Right cardiac atrium (tissue), 5 donors: ENCODE measurements around the gene TMEM14A. TPM values are rescaled to one million over a fixed set of nuclear protein-coding genes. Genes with fewer than 3 reads are reported as not detected.

Experiments used
- ATAC-seq, 2 donors: fragments of 200-7000 bp; cut with Tn5 transposase; one replicate each; pipeline versions ENCODE4 v1.8.0 to v1.9.1; 2020; ENCODE audit warnings: moderate library complexity in 2 of 2, mild to moderate bottlenecking in 1 of 2
- DNase-seq, 3 donors: peaks; one replicate each; pipeline ENCODE4 v3.0.0-alpha.2; 2020
- H3K27ac ChIP-seq: one replicate; pipeline ENCODE4 v1.5.1; 2013; ENCODE audit warnings: mild to moderate bottlenecking, low read length, control low read depth, moderate library complexity
- H3K27me3 ChIP-seq: one replicate; pipeline ENCODE4 v1.6.1; 2013; ENCODE audit not compliant: control insufficient read depth, insufficient read depth
- H3K4me1 ChIP-seq: one replicate; pipeline ENCODE4 v1.6.1; 2013; ENCODE audit warnings: low read length; ENCODE audit not compliant: control insufficient read depth, insufficient read depth
- H3K4me3 ChIP-seq: one replicate; pipeline ENCODE4 v1.5.1; 2013; ENCODE audit warnings: low read length, control low read depth
- H3K9me3 ChIP-seq: one replicate; pipeline ENCODE4 v1.6.1; 2013; ENCODE audit warnings: low read length; ENCODE audit not compliant: control insufficient read depth
- WGBS: extraction: QIAGEN DNeasy Blood & Tissue Kit; methylation state at CpG from one replicate; pipeline ENCODE4 v1.1.7; 2013; 5-methylcytosine and 5-hydroxymethylcytosine counted together
- intact Hi-C, 4 donors: fragments of 100-400 bp; cut with DNase I; formaldehyde crosslinking; loops; one replicate each; pipeline versions ENCODE4 v1.11.0 to v1.14.0; 2022 to 2023
- polyA plus RNA-seq: library from polyadenylated mRNA; stranded (reverse); fragments of 200-250 nt; gene quantifications from one replicate; pipeline ENCODE4 v1.2.3, GENCODE V29; 2013
- total RNA-seq, 4 donors: library from RNA; stranded (reverse); fragmentation: NEBNext Ultra II Directional; extraction: Animal tissue kit (Norgen Biotek cat#: 25700); gene quantifications; one replicate each; pipeline ENCODE4 v1.2.1, GENCODE V29; 2021
- donor health status: healthy with polysubstance abuse.
- donor health status: DM: no; HTN: yes; CAD: no.
- donor health status: DM: no; HTN: no; CAD: no.
- donor health status: DM: no; HTN: yes; CAD: no; lungs with severe emphysema.
- donor health status: DM: yes; HTN: yes; CAD: no.

The TMEM14A gene
- total and polyA plus RNA-seq, 5 donors = 8.7 to 19.5 (median 15.2) TPM

GRCh38 chr6:52641388-52641787, 29.5 kb upstream of the TMEM14A start:
- no peak for ATAC-seq
- H3K27ac ChIP-seq = no peak overlapping the region

GRCh38 chr6:52641826-52642225, 29.1 kb upstream of the TMEM14A start:
- no peaks in the 10 kb centered on the region for H3K27me3 ChIP-seq
- ATAC-seq = peak in 1 of 2 donors; percentile 36
- intact Hi-C loops = loop anchor here in 1 of 4 donors (10.0 kb wide), 1 partner anchor 47 kb away; no protein-coding TSS in a partner anchor
- 43% methylated on average over 3 of the region's 3 CpGs for WGBS
- H3K4me1 ChIP-seq = no peaks in the 10 kb centered on the region
- no peak for DNase-seq
- no peaks in the 10 kb centered on the region for H3K9me3 ChIP-seq
- no peak overlapping the region for H3K27ac ChIP-seq
- H3K4me3 ChIP-seq = no peak overlapping the region

More at GRCh38 chr6:52641388-52641787, 29.5 kb upstream of the TMEM14A start:
- intact Hi-C loops = loop anchor here in 1 of 4 donors (10.0 kb wide), 1 partner anchor 47 kb away; no protein-coding TSS in a partner anchor
- Histone ChIP-seq H3K4me1 (no peaks in the 10 kb centered on the region), H3K27me3 (no peaks in the 10 kb centered on the region), H3K9me3 (no peaks in the 10 kb centered on the region), H3K4me3 (no peak overlapping the region)
- DNase-seq = no peak

GRCh38 chr6:52642368-52642767, 28.5 kb upstream of the TMEM14A start:
- intact Hi-C loops = loop anchor here in 1 of 4 donors (10.0 kb wide), 1 partner anchor 48 kb away; no protein-coding TSS in a partner anchor
- Histone ChIP-seq H3K27me3 (no peaks in the 10 kb centered on the region), H3K4me1 (no peaks in the 10 kb centered on the region), H3K9me3 (no peaks in the 10 kb centered on the region), H3K27ac (no peak overlapping the region), H3K4me3 (no peak overlapping the region)
- ATAC-seq (no peak), DNase-seq (no peak)
- 61% methylated on average over 2 of the region's 2 CpGs for WGBS

GRCh38 chr6:52643158-52643557, 27.8 kb upstream of the TMEM14A start:
- Histone ChIP-seq H3K9me3 (no peaks in the 10 kb centered on the region), H3K4me3 (no peak overlapping the region), H3K27me3 (no peaks in the 10 kb centered on the region), H3K27ac (no peak overlapping the region), H3K4me1 (no peaks in the 10 kb centered on the region)
- ATAC-seq (no peak), DNase-seq (no peak)
- intact Hi-C loops = loop anchor here in 1 of 4 donors (10.0 kb wide), 1 partner anchor 48 kb away; no protein-coding TSS in a partner anchor
- 86% methylated on average over 3 of the region's 3 CpGs for whole genome bisulfite sequencing

GRCh38 chr6:52644253-52644652, 26.7 kb upstream of the TMEM14A start:
- no peak overlapping the region for H3K4me3 ChIP-seq

GRCh38 chr6:52645976-52646375, 24.9 kb upstream of the TMEM14A start:
- no peak for ATAC-seq
- Histone ChIP-seq H3K27me3 (no peaks in the 10 kb centered on the region), H3K4me3 (no peak overlapping the region), H3K9me3 (no peaks in the 10 kb centered on the region), H3K27ac (no peak overlapping the region), H3K4me1 (no peaks in the 10 kb centered on the region)
- 92% methylated on average over 4 of the region's 4 CpGs for WGBS
- no peak for DNase-seq
- intact Hi-C loops = loop anchor here in 1 of 4 donors (10.0 kb wide), 1 partner anchor 51 kb away; no protein-coding TSS in a partner anchor

More at GRCh38 chr6:52644253-52644652, 26.7 kb upstream of the TMEM14A start:
- intact Hi-C loops = loop anchor here in 1 of 4 donors (10.0 kb wide), 1 partner anchor 49 kb away; no protein-coding TSS in a partner anchor
- no peaks in the 10 kb centered on the region for H3K9me3 ChIP-seq
- WGBS = 88% methylated on average over 4 of the region's 4 CpGs
- ATAC-seq (no peak), DNase-seq (no peak)
- no peak overlapping the region for H3K27ac ChIP-seq
- no peaks in the 10 kb centered on the region for H3K4me1 ChIP-seq
- H3K27me3 ChIP-seq = no peaks in the 10 kb centered on the region

GRCh38 chr6:52647199-52647598, 23.7 kb upstream of the TMEM14A start:
- intact Hi-C loops = loop anchor here in 1 of 4 donors (10.0 kb wide), 1 partner anchor 52 kb away; no protein-coding TSS in a partner anchor
- whole genome bisulfite sequencing = 88% methylated on average over 3 of the region's 3 CpGs
- no peak for ATAC-seq

GRCh38 chr6:52649536-52650160, 21.3 kb upstream of the TMEM14A start:
- H3K27ac ChIP-seq = no peak overlapping the region
- no peaks in the 10 kb centered on the region for H3K9me3 ChIP-seq
- H3K27me3 ChIP-seq = no peaks in the 10 kb centered on the region
- intact Hi-C loops = loop anchor here in 1 of 4 donors (10.0 kb wide), 1 partner anchor 55 kb away; no protein-coding TSS in a partner anchor
- 42% methylated on average over 2 of the region's 2 CpGs for WGBS
- ATAC-seq (no peak), DNase-seq (no peak)
- H3K4me1 ChIP-seq = no peaks in the 10 kb centered on the region
- H3K4me3 ChIP-seq = no peak overlapping the region

More at GRCh38 chr6:52647199-52647598, 23.7 kb upstream of the TMEM14A start:
- Histone ChIP-seq H3K9me3 (no peaks in the 10 kb centered on the region), H3K27me3 (no peaks in the 10 kb centered on the region), H3K4me3 (no peak overlapping the region), H3K27ac (no peak overlapping the region), H3K4me1 (no peaks in the 10 kb centered on the region)
- DNase-seq = no peak

GRCh38 chr6:52650941-52651340, 20.0 kb upstream of the TMEM14A start:
- ATAC-seq (peak in 1 of 2 donors; percentile 47), DNase-seq (no peak)
- intact Hi-C loops = no loop called here
- H3K27ac ChIP-seq = no peak overlapping the region
- no peaks in the 10 kb centered on the region for H3K4me1 ChIP-seq
- no peaks in the 10 kb centered on the region for H3K27me3 ChIP-seq
- H3K9me3 ChIP-seq = no peaks in the 10 kb centered on the region
- 51% methylated on average over 3 of the region's 3 CpGs for WGBS
- H3K4me3 ChIP-seq = no peak overlapping the region

- Histone ChIP-seq H3K9me3 (no peaks in the 10 kb centered on the region), H3K27ac (no peak overlapping the region), H3K4me3 (no peak overlapping the region), H3K27me3 (no peaks in the 10 kb centered on the region), H3K4me1 (no peaks in the 10 kb centered on the region)
- no peak for DNase-seq
- intact Hi-C loops = no loop called here
- no peak for ATAC-seq
Observed at GRCh38 chr6:52653151-52653550, 17.8 kb upstream of the TMEM14A start.

- 77% methylated on average over 1 of the region's 1 CpG for WGBS
- Histone ChIP-seq H3K9me3 (no peaks in the 10 kb centered on the region), H3K27ac (no peak overlapping the region), H3K4me3 (no peak overlapping the region), H3K4me1 (no peaks in the 10 kb centered on the region), H3K27me3 (no peaks in the 10 kb centered on the region)
- ATAC-seq (no peak), DNase-seq (no peak)
- intact Hi-C loops = no loop called here
Observed at GRCh38 chr6:52654007-52654406, 16.9 kb upstream of the TMEM14A start.
